GM04503 (cell line): ENCODE data around the gene RAB30.
"Not testable (repeated sequence)": the region's sequence is repeated elsewhere in the genome, so short reads cannot be mapped to it uniquely, and the experiment has no call there.

ENCODE experiments used
- DNase-seq: peaks from one replicate; pipeline ENCODE4 v3.0.0-alpha.2; 2012; ENCODE audit warnings: low read depth

RAB30 gene

DNA sequence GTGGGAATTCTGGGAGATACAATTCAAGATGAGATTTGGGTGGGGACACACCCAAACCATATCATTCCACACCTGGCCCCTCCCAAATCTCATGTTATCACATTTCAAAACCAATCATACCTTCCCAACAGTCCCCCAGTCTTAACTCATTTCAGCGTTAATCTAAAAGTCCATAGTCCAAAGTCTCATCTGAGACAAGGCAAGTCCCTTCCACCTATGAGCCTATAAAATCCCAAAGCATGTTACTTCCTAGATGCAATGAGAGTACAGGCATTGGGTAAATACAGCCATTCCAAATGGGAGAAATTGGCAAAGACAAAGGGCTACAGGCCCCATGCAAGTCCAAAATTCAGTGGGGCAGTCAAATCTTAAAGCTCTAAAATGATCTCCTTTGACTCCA, 128.3 kb downstream of the RAB30 start:
- DNase-seq: not testable (repeated sequence)

GRCh38 chr11:82942376-82942775, 129.3 kb downstream of the RAB30 start:
- DNase-seq: no peak

- no peak for DNase-seq
These were observed 132.2 kb downstream of the RAB30 start for GRCh38 chr11:82939456-82939855.

- DNase-seq: no peak
These were observed 134.1 kb downstream of the RAB30 start for GRCh38 chr11:82937554-82937953.

- DNase-seq: no peak
These were observed 135.4 kb downstream of the RAB30 start for GRCh38 chr11:82936261-82936660.

DNA sequence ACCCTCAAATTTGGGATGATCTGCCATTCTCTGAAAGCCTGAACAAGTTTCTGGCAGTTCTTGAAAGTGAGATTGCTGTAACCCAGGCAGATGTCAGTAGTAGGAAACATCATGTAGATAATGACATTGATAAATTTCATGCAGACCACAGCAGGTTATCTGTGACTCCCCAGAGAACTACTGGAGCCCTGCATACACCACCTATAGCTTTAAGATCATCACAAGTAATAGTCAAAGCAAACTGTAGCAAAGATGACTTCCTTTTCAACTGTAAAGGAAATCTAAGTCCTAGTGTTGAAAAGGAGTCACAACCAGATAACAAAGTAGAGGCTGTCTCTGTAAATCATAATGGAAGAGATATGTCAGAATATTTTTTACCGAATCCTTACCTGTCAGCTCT, 139.1 kb downstream of the RAB30 start:
- no peak for DNase-seq

DNA sequence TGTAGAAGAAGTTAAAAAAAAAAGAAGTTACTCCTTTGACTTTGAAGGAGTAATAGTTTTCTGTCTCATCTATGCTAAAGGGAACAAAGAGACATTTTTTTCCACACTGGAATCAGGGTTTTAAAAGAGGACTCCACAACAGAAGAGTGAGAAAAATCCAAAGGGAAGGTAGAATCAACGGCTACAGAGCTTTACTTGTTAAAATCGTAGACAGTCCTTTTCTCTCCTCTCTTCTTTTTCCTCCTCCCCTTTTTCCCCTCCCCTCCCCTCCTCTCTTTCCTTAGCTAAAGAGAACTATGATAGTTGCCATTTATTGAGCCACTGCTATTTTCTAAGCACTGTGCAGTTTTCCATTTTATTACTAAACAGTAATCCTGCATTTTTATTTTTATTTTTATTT, 141.0 kb downstream of the RAB30 start:
- DNase-seq: no peak

GRCh38 chr11:82930229-82930628, 141.5 kb downstream of the RAB30 start:
- no peak for DNase-seq

GRCh38 chr11:82929121-82929520, 142.6 kb downstream of the RAB30 start:
- no peak for DNase-seq

DNA sequence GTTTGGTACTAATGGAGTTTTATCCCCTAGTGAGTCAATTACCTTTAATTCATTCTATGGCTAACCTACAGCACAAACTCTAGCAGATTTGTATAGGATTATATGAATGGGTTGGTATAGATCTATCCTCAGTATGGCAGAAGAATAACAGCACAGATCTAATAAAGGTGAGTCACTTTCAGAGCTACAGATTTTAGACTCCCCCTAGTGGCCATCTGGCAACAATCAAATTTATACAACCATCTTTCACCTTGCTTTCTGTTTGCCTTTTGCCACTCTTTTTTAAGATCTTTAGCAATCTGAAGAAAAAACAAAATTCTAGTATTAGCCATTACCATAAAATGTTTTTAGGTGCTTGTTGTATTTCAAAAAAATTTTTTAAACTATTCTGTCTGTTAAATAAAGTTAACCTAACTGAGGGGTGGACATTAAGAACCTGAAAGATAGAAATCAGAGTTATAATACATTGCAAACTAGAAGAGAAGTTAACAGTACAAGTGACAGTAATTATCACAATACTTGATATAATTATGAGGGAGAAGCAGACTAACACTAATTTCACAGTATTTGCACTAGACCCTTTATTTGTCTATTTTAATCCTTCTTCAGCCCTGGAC, 144.3 kb downstream of the RAB30 start:
- DNase-seq: peak; percentile 9

GRCh38 chr11:82924522-82925224, 147.0 kb downstream of the RAB30 start:
- no peak for DNase-seq
